ENCODE measurements around the gene ERF. TPM values are rescaled to one million over a fixed set of nuclear protein-coding genes. Genes with fewer than 3 reads are reported as not detected.
"Not testable (repeated sequence)": the region's sequence is repeated elsewhere in the genome, so short reads cannot be mapped to it uniquely, and the experiment has no call there.

Gene ERF
- total and polyA plus RNA-seq, 7 donors = 18.6 to 42.8 (median 23.6) TPM

DNA sequence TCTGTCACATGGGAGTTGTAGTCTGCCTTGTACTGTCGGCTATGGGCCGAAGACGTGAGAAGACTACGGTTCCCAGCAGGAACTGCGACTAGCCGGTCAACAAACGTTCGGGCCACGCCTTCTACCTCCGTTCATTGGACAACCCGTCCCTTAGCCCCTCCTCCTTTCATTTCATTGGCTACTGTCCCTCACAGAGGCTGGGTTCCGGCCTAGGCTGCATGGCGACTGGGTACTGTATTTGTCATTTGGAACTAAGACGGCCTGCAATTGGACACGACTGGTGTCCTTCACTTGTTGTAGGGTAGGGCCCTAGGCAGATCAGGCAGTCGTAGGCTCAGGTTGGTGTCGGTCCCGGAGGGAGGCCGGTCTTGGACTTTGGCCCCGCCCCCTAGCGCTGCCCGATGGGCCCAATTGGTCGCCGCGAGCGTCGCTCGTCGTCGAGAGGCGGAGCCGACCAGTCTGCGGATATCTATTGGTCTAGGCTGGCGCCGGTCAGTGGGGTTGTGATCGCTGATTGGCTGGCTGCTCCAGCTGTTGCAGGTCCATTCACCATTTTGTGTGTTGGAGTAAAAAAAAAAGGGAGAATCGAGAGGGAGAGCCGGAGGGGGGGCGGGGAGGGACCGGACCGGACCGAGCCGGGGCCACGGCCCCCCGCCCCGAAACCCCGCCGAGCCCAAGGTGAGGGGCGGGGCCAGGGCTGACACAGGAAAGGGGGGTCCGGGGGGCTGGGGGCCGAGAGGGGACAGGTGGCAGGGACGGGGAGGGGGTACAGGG, 14.0 kb upstream of the ERF start, which contains the start of gene CIC:
Gene CIC (plus strand): TSS at position 549 of the 774 bp plus-strand sequence. CDS start 2,532 bp downstream, outside the sequence.
- peak; percentile 100 for DNase-seq
- no peaks in the 10 kb centered on the region for H3K9me3 ChIP-seq
- peaks cover 10 to 22% (median 15%) of the 10 kb centered on the region in 4 donors for H3K36me3 ChIP-seq
- H3K4me3 ChIP-seq = peak within 1 kb of the TSS; percentile 66 to 74 (median 68)
- peaks cover 0 to 32% (median 29%) of the 10 kb centered on the region in 4 donors for H3K4me1 ChIP-seq
- intact Hi-C loops (cut with DNase I) = loop anchor here (1.0 kb wide), 1 partner anchor 14 kb away; the partner anchor contains the start of gene ERF
- 1% methylated on average over 52 of the region's 52 CpGs for WGBS, 2 donors
- TF ChIP-seq CTCF (IDR thresholded peaks at IDR 0.05) (no peak), POLR2AphosphoS5 (IDR thresholded peaks at IDR 0.05) (peak in 2 of 4 donors; percentile 19 to 29), EP300 (IDR thresholded peaks at IDR 0.05) (no peak), POLR2A (IDR thresholded peaks at IDR 0.05) (no peak)
- H3K27ac ChIP-seq = peak within 1 kb of the TSS; percentile 94 to 99 (median 98)
- no peaks in the 10 kb centered on the region for H3K27me3 ChIP-seq

- Histone ChIP-seq H3K36me3 (peaks cover 4 to 16% (median 8%) of the 10 kb centered on the region in 4 donors), H3K4me1 (peaks cover 0 to 32% (median 29%) of the 10 kb centered on the region in 4 donors), H3K4me3 (peak overlapping the region; percentile 51 to 74 (median 68)), H3K9me3 (no peaks in the 10 kb centered on the region), H3K27me3 (no peaks in the 10 kb centered on the region), H3K27ac (peak overlapping the region; percentile 94 to 99 (median 98))
- intact Hi-C loops (cut with DNase I) = loop anchor here (1.0 kb wide), 1 partner anchor 13 kb away; the partner anchor contains the start of gene ERF
- TF ChIP-seq CTCF (IDR thresholded peaks at IDR 0.05) (peak in 1 of 4 experiments; percentile 16), POLR2AphosphoS5 (IDR thresholded peaks at IDR 0.05) (peak; percentile 76 to 98 (median 89)), POLR2A (IDR thresholded peaks at IDR 0.05) (peak; percentile 70 to 79), EP300 (IDR thresholded peaks at IDR 0.05) (peak in 2 of 4 donors; percentile 60 to 83)
- 0% methylated on average over 46 of the region's 46 CpGs for WGBS, 2 donors
- peak; percentile 100 for DNase-seq
Measured at GRCh38 chr19:42268142-42268703, 13.3 kb upstream of the ERF start.

DNA sequence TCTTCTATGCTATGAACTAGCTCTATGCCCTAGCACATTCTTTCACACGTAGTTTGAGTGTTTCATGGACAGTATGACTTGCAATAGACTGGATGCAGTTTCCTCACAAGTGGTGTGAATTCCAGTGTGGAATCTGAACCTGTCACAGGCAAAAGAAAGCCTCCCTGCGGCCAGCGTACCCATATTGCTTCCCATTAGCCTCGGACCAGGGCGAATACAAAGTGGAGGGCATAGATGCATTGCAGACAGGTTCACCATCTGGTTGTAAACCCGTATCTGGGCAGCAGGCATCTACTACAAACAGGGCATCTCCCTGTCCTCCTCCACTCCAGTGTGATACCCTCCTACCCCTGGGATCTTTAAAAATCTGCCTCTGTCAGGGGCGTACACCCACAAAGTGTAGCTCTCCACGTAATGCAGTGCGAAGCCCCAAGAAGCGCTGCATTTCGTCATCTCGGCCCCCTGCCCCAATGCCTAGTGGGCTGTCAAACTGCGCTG, 12.8 kb upstream of the ERF start:
- H3K4me3 ChIP-seq = peak overlapping the region; percentile 21 to 69 (median 58)
- 5 to 10% methylated on average over 13 of the region's 13 CpGs for WGBS, 2 donors
- H3K9me3 ChIP-seq = no peaks in the 10 kb centered on the region
- intact Hi-C loops (cut with DNase I) = loop anchor here (1.0 kb wide), 1 partner anchor 12 kb away; the partner anchor contains the start of gene ERF
- peaks cover 0 to 32% (median 29%) of the 10 kb centered on the region in 4 donors for H3K4me1 ChIP-seq
- peak; percentile 61 for DNase-seq
- TF ChIP-seq POLR2A (IDR thresholded peaks at IDR 0.05) (no peak), POLR2AphosphoS5 (IDR thresholded peaks at IDR 0.05) (no peak), CTCF (IDR thresholded peaks at IDR 0.05) (no peak), EP300 (IDR thresholded peaks at IDR 0.05) (no peak)
- peak overlapping the region; percentile 94 to 99 (median 98) for H3K27ac ChIP-seq
- H3K36me3 ChIP-seq = peaks cover 0 to 10% (median 3%) of the 10 kb centered on the region in 4 donors
- H3K27me3 ChIP-seq = no peaks in the 10 kb centered on the region

DNA sequence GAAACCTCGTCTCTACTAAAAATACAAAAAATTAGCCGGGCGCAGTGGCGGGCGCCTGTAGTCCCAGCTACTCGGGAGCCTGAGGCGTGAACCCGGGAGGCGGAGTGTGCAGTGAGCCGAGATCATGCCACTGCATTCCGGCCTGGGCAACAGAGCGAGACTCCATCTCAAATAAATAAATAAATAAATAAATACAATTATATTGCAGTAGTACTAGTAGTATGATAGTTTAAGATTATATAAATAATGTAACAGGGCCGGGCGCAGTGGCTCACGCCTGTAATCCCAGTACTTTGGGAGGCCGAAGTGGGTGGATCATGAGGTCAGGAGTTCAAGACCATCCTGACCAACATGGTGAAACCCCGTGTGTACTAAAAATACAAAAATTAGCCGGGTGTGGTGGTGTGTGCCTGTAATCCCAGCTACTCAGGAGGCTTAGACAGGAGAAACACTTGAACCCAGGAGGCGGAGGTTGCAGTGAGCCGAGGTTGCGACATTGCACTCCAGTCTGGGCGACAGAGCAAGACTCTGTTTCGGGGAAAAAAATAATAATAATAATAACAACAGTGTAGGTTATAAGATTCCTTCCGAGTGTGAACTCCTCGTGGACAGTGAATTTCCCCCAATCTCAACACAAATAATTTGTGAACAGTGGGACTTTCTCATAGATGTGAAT, 12.1 kb upstream of the ERF start:
- H3K27me3 ChIP-seq; intact Hi-C loops (cut with DNase I); H3K4me3 ChIP-seq; H3K36me3 ChIP-seq; H3K9me3 ChIP-seq: not testable (repeated sequence)
- Histone ChIP-seq H3K27ac (peak overlapping the region in 3 of 4 donors; percentile 94 to 99 (median 97)), H3K4me1 (peaks cover 0 to 32% (median 29%) of the 10 kb centered on the region in 4 donors)
- peak; percentile 64 for DNase-seq
- WGBS, 2 donors = 89 to 94% methylated on average over 24 to 25 of the region's 25 CpGs

DNA sequence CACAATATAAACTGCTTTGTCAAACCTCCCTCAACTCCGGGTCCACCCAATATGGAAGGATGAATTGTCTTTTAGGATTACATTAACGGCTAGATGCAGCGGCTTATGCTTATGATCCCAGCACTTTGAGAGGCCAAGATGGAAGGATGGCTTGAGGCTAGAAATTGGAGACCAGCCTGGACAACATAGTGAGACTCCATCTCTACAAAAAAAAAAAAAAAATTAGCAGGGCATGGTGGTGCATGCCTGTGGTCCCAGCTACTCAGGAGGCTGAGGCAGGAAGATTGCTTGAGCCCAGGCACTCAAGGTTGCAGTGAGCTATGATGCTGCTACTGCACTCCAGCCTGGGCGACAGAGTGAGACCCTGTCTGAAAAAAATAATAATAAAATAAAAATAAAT, 11.2 kb upstream of the ERF start:
- intact Hi-C loops (cut with DNase I); H3K27me3 ChIP-seq; H3K4me3 ChIP-seq; H3K9me3 ChIP-seq; H3K36me3 ChIP-seq; H3K27ac ChIP-seq; DNase-seq: not testable (repeated sequence)
- 94 to 96% methylated on average over 4 of the region's 4 CpGs for WGBS, 2 donors
- H3K4me1 ChIP-seq = peaks cover 0 to 25% (median 22%) of the 10 kb centered on the region in 4 donors

All from sigmoid colon (tissue), 7 donors.